Left lung (tissue), 10 donors: ENCODE measurements around the gene MLST8. TPM values are rescaled to one million over a fixed set of nuclear protein-coding genes. Genes with fewer than 3 reads are reported as not detected.

Source experiments
- ATAC-seq: fragments of 200-7000 bp; cut with Tn5 transposase; one replicate; pipeline ENCODE4 v1.9.1; 2020; ENCODE audit warnings: moderate library complexity
- DNase-seq, 4 donors: peaks; one replicate each; pipeline ENCODE4 v3.0.0-alpha.2; 2013 to 2020
- H3K27ac ChIP-seq, 2 donors: fragments of 200-600 bp; sonication (generic) in 1 of 2; one replicate each; pipeline versions ENCODE4 v1.5.0 to v1.8.0; 2020 to 2021
- H3K27me3 ChIP-seq, 2 donors: fragments of 200-600 bp; sonication (generic) in 1 of 2; one replicate each; pipeline versions ENCODE4 v1.5.0 to v1.8.0; 2020 to 2021
- H3K36me3 ChIP-seq, 2 donors: fragments of 200-600 bp; sonication (generic) in 1 of 2; one replicate each; pipeline versions ENCODE4 v1.5.0 to v1.8.0; 2020 to 2021
- H3K4me1 ChIP-seq, 2 donors: fragments of 200-600 bp; one replicate each; pipeline ENCODE4 v1.8.0; 2021
- H3K4me3 ChIP-seq, 2 donors: fragments of 200-600 bp; sonication (generic) in 1 of 2; one replicate each; pipeline versions ENCODE4 v1.5.0 to v1.8.0; 2020 to 2021; ENCODE audit warnings: mild to moderate bottlenecking in 1 of 2
- H3K9me3 ChIP-seq, 2 donors: fragments of 200-600 bp; sonication (generic) in 1 of 2; one replicate each; pipeline versions ENCODE4 v1.5.0 to v1.8.0; 2020 to 2021
- intact Hi-C, 2 donors: fragments of 100-400 bp; cut with DNase I; formaldehyde crosslinking; loops; one replicate each; pipeline versions ENCODE4 v1.11.2 to v1.14.2; 2022
- polyA plus RNA-seq, 6 donors: library from polyadenylated mRNA; unstranded; fragments of 120-200 nt; gene quantifications; one replicate each; pipeline ENCODE4 v1.2.1, GENCODE V29; 2013; ENCODE audit not compliant: insufficient read length in 6 of 6
- total RNA-seq, 2 donors: library from RNA; stranded (reverse); fragmentation: NEBNext Ultra II Directional; extraction: Animal tissue kit (Norgen Biotek cat#: 25700); gene quantifications; one replicate each; pipeline ENCODE4 v1.2.1, GENCODE V29; 2021
- TF ChIP-seq, protein P1 (sequence below), 2 donors: fragments of 200-600 bp; sonication (generic) in 1 of 2; IDR thresholded peaks; one replicate each; pipeline versions ENCODE4 v1.5.0 to v1.8.0; 2021; ENCODE audit warnings: antibody characterized with exemption in 2 of 2
- donor health status: DM: no; HTN: yes; CAD: no.
- donor health status: DM: no; HTN: no; CAD: no.

MLST8 gene
- total and polyA plus RNA-seq, 8 donors, result 29.8 to 40.3 (median 37.0) TPM

DNA sequence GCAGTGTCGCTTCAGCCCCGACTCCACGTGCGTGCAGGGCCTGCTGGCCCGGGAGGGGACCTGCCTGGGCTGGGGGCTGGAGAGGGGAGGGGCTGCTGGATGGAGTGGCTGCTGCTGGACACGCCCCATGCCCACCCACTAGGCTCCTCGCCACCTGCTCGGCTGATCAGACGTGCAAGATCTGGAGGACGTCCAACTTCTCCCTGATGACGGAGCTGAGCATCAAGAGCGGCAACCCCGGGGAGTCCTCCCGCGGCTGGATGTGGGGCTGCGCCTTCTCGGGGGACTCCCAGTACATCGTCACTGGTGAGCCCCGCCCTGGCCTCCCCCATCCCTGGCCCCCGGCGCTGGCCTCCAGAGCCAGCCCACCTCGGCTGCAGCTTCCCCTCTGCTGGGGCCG, 3.1 kb downstream of the MLST8 start:
- Histone ChIP-seq H3K27me3 (no peaks in the 10 kb centered on the region), H3K27ac (no peak overlapping the region), H3K4me3 (no peak overlapping the region), H3K36me3 (peaks cover 0 to 58% of the 10 kb centered on the region in 2 donors), H3K4me1 (peaks cover 26 to 51% of the 10 kb centered on the region in 2 donors), H3K9me3 (no peaks in the 10 kb centered on the region)
- DNase-seq, result no peak
- ATAC-seq, result no peak
- TF ChIP-seq, protein P1, sequence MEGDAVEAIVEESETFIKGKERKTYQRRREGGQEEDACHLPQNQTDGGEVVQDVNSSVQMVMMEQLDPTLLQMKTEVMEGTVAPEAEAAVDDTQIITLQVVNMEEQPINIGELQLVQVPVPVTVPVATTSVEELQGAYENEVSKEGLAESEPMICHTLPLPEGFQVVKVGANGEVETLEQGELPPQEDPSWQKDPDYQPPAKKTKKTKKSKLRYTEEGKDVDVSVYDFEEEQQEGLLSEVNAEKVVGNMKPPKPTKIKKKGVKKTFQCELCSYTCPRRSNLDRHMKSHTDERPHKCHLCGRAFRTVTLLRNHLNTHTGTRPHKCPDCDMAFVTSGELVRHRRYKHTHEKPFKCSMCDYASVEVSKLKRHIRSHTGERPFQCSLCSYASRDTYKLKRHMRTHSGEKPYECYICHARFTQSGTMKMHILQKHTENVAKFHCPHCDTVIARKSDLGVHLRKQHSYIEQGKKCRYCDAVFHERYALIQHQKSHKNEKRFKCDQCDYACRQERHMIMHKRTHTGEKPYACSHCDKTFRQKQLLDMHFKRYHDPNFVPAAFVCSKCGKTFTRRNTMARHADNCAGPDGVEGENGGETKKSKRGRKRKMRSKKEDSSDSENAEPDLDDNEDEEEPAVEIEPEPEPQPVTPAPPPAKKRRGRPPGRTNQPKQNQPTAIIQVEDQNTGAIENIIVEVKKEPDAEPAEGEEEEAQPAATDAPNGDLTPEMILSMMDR (IDR thresholded peaks at IDR 0.05), result no peak
- intact Hi-C loops, result no loop called here

DNA sequence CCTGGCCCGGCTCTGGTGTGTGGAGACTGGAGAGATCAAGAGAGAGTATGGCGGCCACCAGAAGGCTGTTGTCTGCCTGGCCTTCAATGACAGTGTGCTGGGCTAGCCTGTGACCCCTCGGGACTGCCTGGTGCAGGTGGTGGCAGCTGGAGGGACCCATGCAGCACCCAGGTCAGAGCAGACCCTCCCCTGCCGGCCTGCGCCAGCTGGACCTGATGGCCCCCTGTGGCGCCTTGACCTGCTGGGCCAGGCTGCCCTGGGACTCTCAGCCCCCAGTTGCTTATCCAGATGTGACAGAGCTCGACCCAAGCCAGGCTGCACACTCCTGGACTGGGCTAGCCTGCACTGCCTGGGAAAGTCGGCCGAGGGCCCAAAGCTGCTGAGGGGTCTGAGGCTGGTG, 3.5 kb downstream of the MLST8 start:
- H3K4me1 ChIP-seq, result peaks cover 31 to 56% of the 10 kb centered on the region in 2 donors
- no peaks in the 10 kb centered on the region for H3K9me3 ChIP-seq
- DNase-seq (no peak), ATAC-seq (no peak)
- TF ChIP-seq, protein P1 (IDR thresholded peaks at IDR 0.05), result no peak
- no peaks in the 10 kb centered on the region for H3K27me3 ChIP-seq
- intact Hi-C loops, result no loop called here
- no peak overlapping the region for H3K4me3 ChIP-seq
- peaks cover 0 to 58% of the 10 kb centered on the region in 2 donors for H3K36me3 ChIP-seq
- no peak overlapping the region for H3K27ac ChIP-seq

DNA sequence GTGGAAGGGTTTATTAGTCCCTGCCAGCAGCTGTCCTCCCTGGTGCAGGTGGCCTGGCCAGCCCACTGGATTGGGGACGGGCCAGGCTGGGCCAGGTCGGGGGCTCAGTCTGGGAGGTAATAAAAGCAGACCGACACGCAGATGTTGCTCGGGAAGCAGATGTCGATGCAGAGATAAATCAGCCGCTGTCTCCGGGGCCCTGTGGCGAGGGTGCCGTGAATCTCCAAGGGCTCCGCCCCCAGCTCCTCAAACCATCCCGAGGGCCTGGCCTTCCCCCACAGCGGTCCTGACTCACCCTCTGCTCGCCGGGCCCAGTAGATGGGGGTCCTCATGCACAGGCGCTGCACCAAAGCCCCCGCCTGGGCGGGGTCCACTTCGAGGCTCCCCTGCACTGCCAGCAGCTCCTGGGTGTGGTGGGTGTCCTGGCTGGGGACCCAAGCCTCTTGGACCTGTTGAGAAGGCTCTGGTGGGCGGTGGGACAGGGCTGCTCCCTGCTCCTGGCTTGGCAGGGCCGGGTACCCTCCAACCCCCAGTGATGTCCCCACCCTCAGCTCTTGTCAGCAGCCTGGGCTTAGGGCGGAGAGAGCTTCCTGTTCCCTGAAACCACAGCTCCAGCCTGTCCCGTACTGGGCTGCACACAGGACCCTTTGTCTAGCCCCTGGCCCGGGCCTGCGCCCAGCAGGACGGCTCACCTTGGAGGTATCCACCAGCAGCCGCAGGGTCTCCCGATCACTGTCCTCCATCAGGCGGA, 4.2 kb downstream of the MLST8 start:
- no peak for ATAC-seq
- Histone ChIP-seq H3K36me3 (peaks cover 0 to 58% of the 10 kb centered on the region in 2 donors), H3K4me3 (no peak overlapping the region), H3K27ac (no peak overlapping the region), H3K27me3 (no peaks in the 10 kb centered on the region), H3K9me3 (no peaks in the 10 kb centered on the region), H3K4me1 (peaks cover 33 to 57% of the 10 kb centered on the region in 2 donors)
- intact Hi-C loops, result no loop called here
- TF ChIP-seq, protein P1 (IDR thresholded peaks at IDR 0.05), result no peak
- no peak for DNase-seq

DNA sequence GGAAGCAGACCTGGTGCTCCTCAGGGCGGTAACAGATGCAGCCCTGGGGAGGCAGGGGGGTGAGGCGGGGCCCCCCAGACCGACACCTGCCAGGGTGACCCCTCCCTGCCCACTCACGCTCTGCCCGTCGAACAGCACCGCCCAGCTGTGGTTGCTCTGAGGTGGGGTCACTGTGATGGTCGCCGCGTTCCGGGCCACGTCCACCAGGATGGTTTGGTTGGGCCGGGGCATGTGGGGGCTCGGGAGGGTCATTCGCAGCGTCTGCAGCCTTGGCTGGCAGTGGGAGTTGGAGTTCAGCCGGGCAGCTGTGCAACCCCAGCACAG, 4.7 kb downstream of the MLST8 start:
- Histone ChIP-seq H3K27ac (no peak overlapping the region), H3K9me3 (no peaks in the 10 kb centered on the region), H3K4me3 (no peak overlapping the region), H3K4me1 (peaks cover 29 to 52% of the 10 kb centered on the region in 2 donors), H3K27me3 (no peaks in the 10 kb centered on the region), H3K36me3 (peaks cover 0 to 58% of the 10 kb centered on the region in 2 donors)
- TF ChIP-seq, protein P1 (IDR thresholded peaks at IDR 0.05), result no peak
- intact Hi-C loops, result no loop called here
- ATAC-seq (no peak), DNase-seq (no peak)

DNA sequence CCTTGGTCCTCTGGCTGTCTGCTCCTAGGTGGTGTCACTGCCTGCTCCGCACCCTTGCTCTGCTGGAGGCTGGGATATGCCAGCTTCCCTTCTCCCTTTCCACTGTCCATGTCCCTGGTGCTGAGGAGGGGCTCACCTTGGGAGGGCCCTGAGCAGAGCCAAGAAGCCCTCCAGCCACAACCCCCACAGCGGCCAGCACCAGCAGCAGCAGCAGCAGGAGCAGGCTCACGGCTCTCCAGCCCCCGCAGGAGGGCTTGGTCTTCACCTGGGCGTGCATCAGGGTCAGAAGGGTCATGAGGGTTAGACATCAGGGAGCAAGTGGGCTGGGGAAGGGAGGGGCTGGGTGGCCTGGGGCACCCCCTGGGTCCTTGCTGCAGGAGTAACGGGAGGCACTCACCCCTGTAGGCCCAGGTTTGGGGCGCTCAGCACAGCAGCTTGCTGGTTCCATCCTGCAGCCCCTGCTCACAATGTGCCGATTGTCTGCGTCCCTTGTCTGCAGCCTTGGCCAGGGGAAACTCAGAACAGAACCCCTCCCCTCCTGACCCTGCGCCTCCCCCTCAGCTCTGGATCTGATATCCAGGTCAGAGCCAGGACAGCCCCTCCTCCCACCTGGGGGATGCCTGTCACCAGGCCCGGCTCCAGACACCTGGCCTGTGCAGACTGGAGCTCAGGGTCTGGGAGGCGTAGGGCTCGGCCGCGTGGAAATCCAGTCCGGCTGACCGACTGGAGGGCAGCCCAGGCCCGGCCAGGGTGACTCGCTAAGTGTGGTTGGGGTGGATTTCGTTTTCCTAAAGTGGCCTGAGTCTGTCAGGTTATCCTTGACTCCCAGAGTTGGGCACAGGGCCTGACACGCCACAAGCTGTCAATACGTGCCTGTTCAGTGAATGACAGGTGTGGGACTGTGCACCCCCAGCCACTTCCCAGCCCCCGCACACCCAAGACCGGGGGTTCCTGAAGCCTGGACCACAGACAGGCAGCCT, 5.4 kb downstream of the MLST8 start, which contains the start of gene BRICD5:
Gene BRICD5, minus strand, starts transcription at position 478 of the 980 bp plus-strand sequence. Its CDS starts 30 bp downstream, at position 448.
- TF ChIP-seq, protein P1 (IDR thresholded peaks at IDR 0.05), result no peak
- intact Hi-C loops, result no loop called here
- Histone ChIP-seq H3K9me3 (no peaks in the 10 kb centered on the region), H3K27me3 (no peaks in the 10 kb centered on the region), H3K27ac (no peak within 1 kb of the TSS), H3K4me3 (no peak within 1 kb of the TSS), H3K4me1 (peaks cover 29 to 53% of the 10 kb centered on the region in 2 donors), H3K36me3 (peaks cover 0 to 58% of the 10 kb centered on the region in 2 donors)
- ATAC-seq, result no peak
- DNase-seq, result no peak
